HepG2 (cell line): ENCODE measurements around the gene KIAA2012. TPM values are rescaled to one million over a fixed set of nuclear protein-coding genes. Genes with fewer than 3 reads are reported as not detected.

ENCODE experiments used
- CAMTA2 ChIP-seq: sonication (generic); formaldehyde crosslinking; IDR thresholded peaks from 2 replicates; pipeline ENCODE4 v1.4.0; 2020; ENCODE audit warnings: mild to moderate bottlenecking, missing genetic modification reagents, borderline replicate concordance
- CBX2 ChIP-seq, 2 experiments: fragments of 200-600 bp in 1 of 2; sonication (generic); formaldehyde crosslinking in 1 of 2; IDR thresholded peaks; 2 replicates each; pipeline versions ENCODE4 v1.7.0 to v1.8.1; 2018 to 2022; ENCODE audit warnings: low read depth in 2 of 2, low read length in 1 of 2, mild to moderate bottlenecking in 1 of 2, missing genetic modification reagents in 1 of 2
- CEBPG ChIP-seq: IDR thresholded peaks from 2 replicates; pipeline ENCODE4 v1.6.1; 2016
- CREM ChIP-seq, 2 experiments: sonication (generic) in 1 of 2; formaldehyde crosslinking in 1 of 2; IDR thresholded peaks; 2 replicates each; pipeline versions ENCODE4 v1.4.0 to v1.6.1; 2016 to 2020; ENCODE audit warnings: antibody characterized with exemption in 1 of 2, mild to moderate bottlenecking in 1 of 2, missing genetic modification reagents in 1 of 2
- FLYWCH1 ChIP-seq: sonication (generic); formaldehyde crosslinking; IDR thresholded peaks from 2 replicates; pipeline ENCODE4 v1.8.1; 2023; ENCODE audit warnings: mild to moderate bottlenecking, missing genetic modification reagents
- FOSL2 ChIP-seq: sonication (generic); formaldehyde crosslinking; IDR thresholded peaks from 2 replicates; pipeline ENCODE4 v1.4.0; 2020; ENCODE audit warnings: missing genetic modification reagents
- HDAC1 ChIP-seq: sonication (generic); formaldehyde crosslinking; IDR thresholded peaks from 2 replicates; pipeline ENCODE4 v1.5.1; 2020; ENCODE audit warnings: mild to moderate bottlenecking, missing genetic modification reagents
- HDAC6 ChIP-seq: fragments of 200-600 bp; sonication (generic); IDR thresholded peaks from 2 replicates; pipeline ENCODE4 v1.7.0; 2017; ENCODE audit warnings: mild to moderate bottlenecking, antibody characterized with exemption, low read length, low read depth
- HIVEP1 ChIP-seq: sonication (generic); formaldehyde crosslinking; IDR thresholded peaks from 2 replicates; pipeline ENCODE4 v1.4.0; 2020; ENCODE audit warnings: mild to moderate bottlenecking, missing genetic modification reagents
- KDM5B ChIP-seq: sonication (generic); formaldehyde crosslinking; IDR thresholded peaks from 2 replicates; pipeline ENCODE4 v1.4.0; 2020; ENCODE audit warnings: missing genetic modification reagents, mild to moderate bottlenecking, borderline replicate concordance
- NONO ChIP-seq, 2 experiments: fragments of 450-650 bp in 1 of 2; sonication (generic) in 1 of 2; formaldehyde crosslinking in 1 of 2; IDR thresholded peaks in 1 of 2; conservative IDR thresholded peaks in 1 of 2; 2 replicates each; pipeline versions ENCODE4 v1.6.1 to v1.8.0; 2017 to 2022; ENCODE audit warnings: mild to moderate bottlenecking in 1 of 2, missing genetic modification reagents in 1 of 2, moderate library complexity in 1 of 2
- RBM22 ChIP-seq: fragments of 200-400 bp; formaldehyde crosslinking; optimal IDR thresholded peaks from 2 replicates; pipeline ENCODE3; 2017; ENCODE audit warnings: mild to moderate bottlenecking, low read length, moderate library complexity
- REL ChIP-seq: sonication (generic); formaldehyde crosslinking; conservative IDR thresholded peaks from 2 replicates; pipeline ENCODE4 v1.8.0; 2022; ENCODE audit warnings: mild to moderate bottlenecking, missing genetic modification reagents, moderate library complexity
- SAP130 ChIP-seq: IDR thresholded peaks from 2 replicates; pipeline ENCODE4 v1.6.1; 2016; ENCODE audit warnings: low read depth
- ZNF101 ChIP-seq: sonication (generic); formaldehyde crosslinking; IDR thresholded peaks from 2 replicates; pipeline ENCODE4 v1.4.0; 2020; ENCODE audit warnings: mild to moderate bottlenecking, low read depth, missing genetic modification reagents, borderline replicate concordance
- ZNF296 ChIP-seq: sonication (generic); formaldehyde crosslinking; conservative IDR thresholded peaks from 2 replicates; pipeline ENCODE4 v1.5.0; 2020; ENCODE audit warnings: mild to moderate bottlenecking, missing genetic modification reagents
- ZNF530 ChIP-seq: sonication (generic); formaldehyde crosslinking; IDR thresholded peaks from 2 replicates; pipeline ENCODE4 v1.5.0; 2020; ENCODE audit warnings: low read depth, mild to moderate bottlenecking, missing genetic modification reagents
- polyA plus RNA-seq, 8 experiments: library from polyadenylated mRNA; depleted of rRNA in 3 of 8; stranded (reverse) in 7 of 8; unstranded in 1 of 8; fragments of >200 nt; fragmentation: Illumina TruSeq in 4 of 8; extraction: Trizol in 4 of 8; gene quantifications; 2 replicates each; pipeline versions ENCODE4 v1.2.1 to v1.2.3, GENCODE V29; 2011 to 2016; ENCODE audit warnings: low read depth in 4 of 8, missing spikeins in 1 of 8, mixed read lengths in 1 of 8; ENCODE audit not compliant: insufficient read depth in 1 of 8
- total RNA-seq, 5 experiments: library from RNA; depleted of rRNA; stranded (reverse); fragments of >200 nt; fragmentation: Illumina TruSeq; extraction: Trizol; gene quantifications; 2 replicates each; pipeline ENCODE4 v1.2.3, GENCODE V29; 2016; ENCODE audit warnings: low read depth in 1 of 5
- TF ChIP-seq, protein P1 (sequence below), 2 experiments: sonication (generic) in 1 of 2; formaldehyde crosslinking in 1 of 2; IDR thresholded peaks; 2 replicates each; pipeline versions ENCODE4 v1.5.1 to v1.6.1; 2011 to 2020; ENCODE audit warnings: borderline replicate concordance in 1 of 2, low read depth in 1 of 2, low read length in 1 of 2, mild to moderate bottlenecking in 1 of 2, missing genetic modification reagents in 1 of 2, moderate library complexity in 1 of 2
- TF ChIP-seq, protein P2 (sequence below): sonication (generic); formaldehyde crosslinking; IDR thresholded peaks from 2 replicates; pipeline ENCODE4 v1.9.0; 2021; ENCODE audit warnings: missing genetic modification reagents, mild to moderate bottlenecking, borderline replicate concordance
- TF ChIP-seq, protein P3 (sequence below): IDR thresholded peaks from 2 replicates; pipeline ENCODE4 v1.6.1; 2016; ENCODE audit warnings: low read depth, borderline replicate concordance
- TF ChIP-seq, protein P4 (sequence below): sonication (generic); formaldehyde crosslinking; IDR thresholded peaks from 2 replicates; pipeline ENCODE4 v1.4.0; 2020; ENCODE audit warnings: missing genetic modification reagents
- TF ChIP-seq, protein P5 (sequence below): sonication (generic); formaldehyde crosslinking; IDR thresholded peaks from 2 replicates; pipeline ENCODE4 v1.4.0; 2020; ENCODE audit warnings: missing genetic modification reagents

KIAA2012 gene
- total and polyA plus RNA-seq, 2 of the 13 experiments (the other 11 are each of a cell fraction or from before 2014, with no cell fraction given), result not detected

DNA sequence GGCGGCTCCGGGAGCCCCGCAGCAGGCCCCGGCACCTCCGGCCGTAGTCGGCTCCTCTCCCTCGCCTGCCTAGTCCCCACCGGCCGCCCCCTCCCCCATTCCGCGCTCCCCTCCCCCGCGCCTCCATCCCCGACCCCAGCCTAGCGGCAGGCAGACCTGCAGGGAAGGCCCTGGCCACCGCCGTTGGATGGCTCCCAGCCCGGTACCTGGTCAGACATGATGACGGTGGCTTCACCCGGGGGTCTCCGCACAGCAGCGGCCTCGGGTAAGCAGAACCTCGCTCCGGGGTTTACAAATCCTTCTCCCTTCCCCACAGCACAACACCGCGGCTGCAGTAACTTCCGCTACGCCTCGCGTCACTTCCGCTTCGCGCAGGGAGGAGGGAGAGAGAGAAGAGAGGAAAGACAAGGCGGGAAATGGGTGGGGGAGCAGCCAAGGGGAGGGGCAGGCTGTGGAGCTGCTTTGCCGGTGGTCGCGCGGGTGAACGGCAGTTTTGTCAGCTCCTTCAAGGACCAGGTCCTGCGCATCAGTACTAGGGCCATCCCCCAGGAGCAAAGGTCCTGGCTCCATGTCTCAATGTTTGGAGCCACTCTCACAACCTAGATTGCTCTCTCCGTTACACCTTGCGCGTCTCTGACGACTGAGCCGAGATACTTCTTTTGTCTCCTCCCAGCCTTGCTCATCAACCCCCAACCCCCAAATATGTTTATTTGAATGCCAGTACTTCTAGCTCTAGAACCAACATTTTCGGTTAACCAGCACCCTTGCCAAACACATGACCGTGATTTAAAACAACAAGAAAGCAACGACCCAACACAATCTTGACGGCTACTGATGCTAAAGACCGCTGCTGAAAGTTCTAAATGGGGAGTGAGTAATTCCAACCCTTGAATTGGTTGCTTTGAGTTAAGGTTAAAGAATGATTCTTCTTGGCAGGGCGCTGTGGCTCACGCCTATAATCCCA, 165.5 kb downstream of the KIAA2012 start, which contains the start of gene SUMO1 (continued):
- TF ChIP-seq, protein P1, sequence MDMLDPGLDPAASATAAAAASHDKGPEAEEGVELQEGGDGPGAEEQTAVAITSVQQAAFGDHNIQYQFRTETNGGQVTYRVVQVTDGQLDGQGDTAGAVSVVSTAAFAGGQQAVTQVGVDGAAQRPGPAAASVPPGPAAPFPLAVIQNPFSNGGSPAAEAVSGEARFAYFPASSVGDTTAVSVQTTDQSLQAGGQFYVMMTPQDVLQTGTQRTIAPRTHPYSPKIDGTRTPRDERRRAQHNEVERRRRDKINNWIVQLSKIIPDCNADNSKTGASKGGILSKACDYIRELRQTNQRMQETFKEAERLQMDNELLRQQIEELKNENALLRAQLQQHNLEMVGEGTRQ (IDR thresholded peaks at IDR 0.05; ENCODE audit: low read depth, low read length), result no peak
- TF ChIP-seq, protein P1 (CRISPR knock-in tag; IDR thresholded peaks at IDR 0.05; ENCODE audit: borderline replicate concordance), result no peak; the same call in 1 of the 2 replicates
- TF ChIP-seq ZNF101 (CRISPR knock-in tag), result no peak
- TF ChIP-seq FOSL2 (CRISPR knock-in tag), result peak; percentile 45
- TF ChIP-seq, protein P2, sequence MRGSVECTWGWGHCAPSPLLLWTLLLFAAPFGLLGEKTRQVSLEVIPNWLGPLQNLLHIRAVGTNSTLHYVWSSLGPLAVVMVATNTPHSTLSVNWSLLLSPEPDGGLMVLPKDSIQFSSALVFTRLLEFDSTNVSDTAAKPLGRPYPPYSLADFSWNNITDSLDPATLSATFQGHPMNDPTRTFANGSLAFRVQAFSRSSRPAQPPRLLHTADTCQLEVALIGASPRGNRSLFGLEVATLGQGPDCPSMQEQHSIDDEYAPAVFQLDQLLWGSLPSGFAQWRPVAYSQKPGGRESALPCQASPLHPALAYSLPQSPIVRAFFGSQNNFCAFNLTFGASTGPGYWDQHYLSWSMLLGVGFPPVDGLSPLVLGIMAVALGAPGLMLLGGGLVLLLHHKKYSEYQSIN (CRISPR knock-in tag), result no peak
- TF ChIP-seq, protein P3, sequence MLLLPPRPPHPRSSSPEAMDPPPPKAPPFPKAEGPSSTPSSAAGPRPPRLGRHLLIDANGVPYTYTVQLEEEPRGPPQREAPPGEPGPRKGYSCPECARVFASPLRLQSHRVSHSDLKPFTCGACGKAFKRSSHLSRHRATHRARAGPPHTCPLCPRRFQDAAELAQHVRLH (CRISPR knock-in tag), result peak; percentile 73; the same call in 1 of the 2 replicates
- TF ChIP-seq CAMTA2 (CRISPR knock-in tag), result peak; percentile 58; the same call in 1 of the 2 replicates
- peak; percentile 30; the same call in 1 of the 2 replicates for TF ChIP-seq FLYWCH1 (CRISPR knock-in tag)
- peak; percentile 91 for TF ChIP-seq HIVEP1
- no peak for TF ChIP-seq CBX2 (IDR thresholded peaks at IDR 0.05; ENCODE audit: low read depth, low read length)
- 0 out of 2 replicates have a peak, but pooled peaks have one; percentile 41 for TF ChIP-seq CBX2 (CRISPR knock-in tag; IDR thresholded peaks at IDR 0.05; ENCODE audit: low read depth)
- TF ChIP-seq SAP130 (CRISPR knock-in tag), result peak; percentile 95
- TF ChIP-seq, protein P4, sequence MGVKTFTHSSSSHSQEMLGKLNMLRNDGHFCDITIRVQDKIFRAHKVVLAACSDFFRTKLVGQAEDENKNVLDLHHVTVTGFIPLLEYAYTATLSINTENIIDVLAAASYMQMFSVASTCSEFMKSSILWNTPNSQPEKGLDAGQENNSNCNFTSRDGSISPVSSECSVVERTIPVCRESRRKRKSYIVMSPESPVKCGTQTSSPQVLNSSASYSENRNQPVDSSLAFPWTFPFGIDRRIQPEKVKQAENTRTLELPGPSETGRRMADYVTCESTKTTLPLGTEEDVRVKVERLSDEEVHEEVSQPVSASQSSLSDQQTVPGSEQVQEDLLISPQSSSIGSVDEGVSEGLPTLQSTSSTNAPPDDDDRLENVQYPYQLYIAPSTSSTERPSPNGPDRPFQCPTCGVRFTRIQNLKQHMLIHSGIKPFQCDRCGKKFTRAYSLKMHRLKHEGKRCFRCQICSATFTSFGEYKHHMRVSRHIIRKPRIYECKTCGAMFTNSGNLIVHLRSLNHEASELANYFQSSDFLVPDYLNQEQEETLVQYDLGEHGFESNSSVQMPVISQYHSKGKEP, result peak; percentile 84
- TF ChIP-seq, protein P5, sequence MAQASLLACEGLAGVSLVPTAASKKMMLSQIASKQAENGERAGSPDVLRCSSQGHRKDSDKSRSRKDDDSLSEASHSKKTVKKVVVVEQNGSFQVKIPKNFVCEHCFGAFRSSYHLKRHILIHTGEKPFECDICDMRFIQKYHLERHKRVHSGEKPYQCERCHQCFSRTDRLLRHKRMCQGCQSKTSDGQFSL (CRISPR knock-in tag), result peak; percentile 98
- TF ChIP-seq CEBPG (CRISPR knock-in tag), result peak; percentile 84
- TF ChIP-seq REL (CRISPR knock-in tag), result peak; percentile 95
- no peak for TF ChIP-seq ZNF296 (CRISPR knock-in tag)
- TF ChIP-seq RBM22, result no peak
- TF ChIP-seq ZNF530, result no peak
- TF ChIP-seq KDM5B (CRISPR knock-in tag), result peak; percentile 92
- peak; percentile 95 for TF ChIP-seq CREM (IDR thresholded peaks at IDR 0.05)
- peak; percentile 76 for TF ChIP-seq CREM (CRISPR knock-in tag; IDR thresholded peaks at IDR 0.05)
- TF ChIP-seq HDAC1 (CRISPR knock-in tag), result peak; percentile 42
- no peak for TF ChIP-seq NONO (IDR thresholded peaks at IDR 0.05)
- peak; percentile 95 for TF ChIP-seq NONO (CRISPR knock-in tag; conservative IDR thresholded peaks at IDR 0.05)
- no peak for TF ChIP-seq HDAC6
